Measurements from ENCODE around the gene KBTBD8. TPM values are rescaled to one million over a fixed set of nuclear protein-coding genes. Genes with fewer than 3 reads are reported as not detected.
A peak's percentile ranks its signal among the peaks of the same experiment; 100 is the strongest.

KBTBD8 gene
- total and polyA plus RNA-seq, 2 of the 8 experiments (the other 6 are each of a cell fraction or from before 2014, with no cell fraction given): 3.2 to 23.9 TPM

- TF ChIP-seq CTCF (IDR thresholded peaks at IDR 0.05; ENCODE audit: control extremely low read depth in 1 of 3, insufficient read depth in 1 of 3, low read depth in 1 of 3, low read length in 3 of 3): no peak
- no peak for TF ChIP-seq SAP30 (IDR thresholded peaks at IDR 0.05; ENCODE audit: insufficient read depth, insufficient replicate concordance, low read length)
- no peak for TF ChIP-seq CBX5 (IDR thresholded peaks at IDR 0.05; ENCODE audit: low read depth, low read length)
- TF ChIP-seq SP1 (IDR thresholded peaks at IDR 0.05; ENCODE audit: low read depth, low read length): peak; percentile 77; the same call in 1 of the 2 replicates
- peak; percentile 85; the same call in 1 of the 2 replicates for TF ChIP-seq RBBP5 (IDR thresholded peaks at IDR 0.05; ENCODE audit: borderline replicate concordance, low read depth, low read length)
- no peak for TF ChIP-seq POLR2AphosphoS5 (IDR thresholded peaks at IDR 0.05; ENCODE audit: low read depth, low read length)
- TF ChIP-seq BACH1 (IDR thresholded peaks at IDR 0.05; ENCODE audit: low read length): no peak
- no peak for TF ChIP-seq GABPA (IDR thresholded peaks at IDR 0.05; ENCODE audit: borderline replicate concordance, insufficient read depth, low read length)
- TF ChIP-seq KDM5A (IDR thresholded peaks at IDR 0.05; ENCODE audit: low read length): no peak
- TF ChIP-seq SIN3A (conservative IDR thresholded peaks at IDR 0.05 in 1 of 2, IDR thresholded peaks at IDR 0.05 in 1 of 2; ENCODE audit: low read depth in 1 of 2, low read length in 2 of 2): peak in 1 of 2 experiments; percentile 9; a peak in 1 of 4 replicates
- peak; percentile 26; the same call in 1 of the 2 replicates for TF ChIP-seq USF2 (IDR thresholded peaks at IDR 0.05; ENCODE audit: low read length)
- TF ChIP-seq SP4 (IDR thresholded peaks at IDR 0.05; ENCODE audit: low read length): no peak
- TF ChIP-seq TAF1 (IDR thresholded peaks at IDR 0.05; ENCODE audit: low read depth, low read length): peak; percentile 64; the same call in 1 of the 2 replicates
- TF ChIP-seq POU5F1 (IDR thresholded peaks at IDR 0.05; ENCODE audit: low read depth, low read length): no peak
- no peak for TF ChIP-seq HDAC6 (IDR thresholded peaks at IDR 0.05; ENCODE audit: low read depth, low read length)
- peak in 1 of 2 experiments; percentile 56; a peak in 2 of 4 replicates for TF ChIP-seq HDAC2 (IDR thresholded peaks at IDR 0.05; ENCODE audit: borderline replicate concordance in 1 of 2, low read depth in 2 of 2, low read length in 2 of 2)
- no peak for TF ChIP-seq TBP (IDR thresholded peaks at IDR 0.05; ENCODE audit: low read depth, low read length)
- peak in 1 of 2 experiments; percentile 42; a peak in 1 of 3 replicates for TF ChIP-seq POLR2A (IDR thresholded peaks at IDR 0.05; ENCODE audit: control extremely low read depth in 1 of 2, low read depth in 2 of 2, low read length in 2 of 2)
- TF ChIP-seq YY1 (IDR thresholded peaks at IDR 0.05; ENCODE audit: low read depth, low read length): peak; percentile 57
- TF ChIP-seq RXRA (IDR thresholded peaks at IDR 0.05; ENCODE audit: insufficient read depth, low read depth, low read length): no peak
Observed at GRCh38 chr3:66998113-66998903, at the start of gene KBTBD8 (continued).
